Neural progenitor cell (in vitro differentiated cells): Measurements from ENCODE around the gene CXCL9.

Experiments
- CTCF ChIP-seq: fragments of 200-600 bp; sonication (generic); IDR thresholded peaks from 2 replicates; pipeline ENCODE4 v1.5.1; 2017; ENCODE audit warnings: antibody characterized with exemption, mild to moderate bottlenecking
- EZH2 ChIP-seq: fragments of 200-600 bp; sonication (generic); IDR thresholded peaks from 2 replicates; pipeline ENCODE4 v1.6.1; 2017; ENCODE audit warnings: antibody characterized with exemption, mild to moderate bottlenecking, moderate library complexity

GRCh38 chr4:75997081-75997480 lies 10.2 kb downstream of the CXCL9 start:
- no peak for TF ChIP-seq CTCF
- no peak for TF ChIP-seq EZH2
